Inflammatory macrophage treated with lipopolysaccharide for 1 hour (primary cell): Measurements from ENCODE around the gene RPL10.

ENCODE experiments used
- DNase-seq, 2 donors: peaks; one replicate each; pipeline ENCODE4 v3.0.0-alpha.2; 2020 to 2022

RPL10 gene

DNA sequence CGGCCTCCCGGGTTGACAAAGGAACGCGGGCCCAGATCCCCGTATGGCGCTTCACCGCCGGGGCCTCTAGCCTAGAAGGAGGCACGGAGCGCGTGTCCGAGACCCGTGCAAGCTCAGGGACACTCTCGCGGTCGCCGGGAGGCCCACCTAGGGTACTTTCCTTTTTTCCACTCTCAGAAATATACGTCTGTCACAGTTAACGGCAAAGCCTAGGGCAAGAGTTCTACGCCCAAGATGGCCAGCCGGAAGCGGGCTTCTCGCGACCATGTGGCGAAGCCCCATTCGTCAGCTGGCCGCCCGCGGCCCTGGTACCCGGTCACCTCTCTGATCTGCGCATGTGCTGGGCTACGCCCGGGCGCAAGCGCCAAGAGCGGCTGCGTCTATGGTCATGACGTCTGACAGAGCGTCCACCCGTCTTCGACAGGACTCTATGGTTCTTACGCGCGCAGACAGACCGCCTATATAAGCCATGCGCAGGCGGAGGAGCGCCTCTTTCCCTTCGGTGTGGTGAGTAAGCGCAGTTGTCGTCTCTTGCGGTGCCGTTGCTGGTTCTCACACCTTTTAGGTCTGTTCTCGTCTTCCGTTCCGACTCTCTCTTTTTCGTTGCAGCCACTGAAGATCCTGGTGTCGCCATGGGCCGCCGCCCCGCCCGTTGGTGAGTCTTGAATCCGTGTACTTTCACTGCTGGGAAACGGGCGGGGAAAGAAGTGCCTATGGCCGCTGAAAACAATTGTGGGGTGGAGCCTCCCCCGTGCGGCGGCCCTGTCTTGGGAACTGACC lies at the start of gene RPL10:
TSS of gene RPL10 (plus strand) at position 490 of the 780 bp plus-strand sequence. CDS start at position 633, 143 bp downstream.
- DNase-seq, result peak; percentile 89 to 93

DNA sequence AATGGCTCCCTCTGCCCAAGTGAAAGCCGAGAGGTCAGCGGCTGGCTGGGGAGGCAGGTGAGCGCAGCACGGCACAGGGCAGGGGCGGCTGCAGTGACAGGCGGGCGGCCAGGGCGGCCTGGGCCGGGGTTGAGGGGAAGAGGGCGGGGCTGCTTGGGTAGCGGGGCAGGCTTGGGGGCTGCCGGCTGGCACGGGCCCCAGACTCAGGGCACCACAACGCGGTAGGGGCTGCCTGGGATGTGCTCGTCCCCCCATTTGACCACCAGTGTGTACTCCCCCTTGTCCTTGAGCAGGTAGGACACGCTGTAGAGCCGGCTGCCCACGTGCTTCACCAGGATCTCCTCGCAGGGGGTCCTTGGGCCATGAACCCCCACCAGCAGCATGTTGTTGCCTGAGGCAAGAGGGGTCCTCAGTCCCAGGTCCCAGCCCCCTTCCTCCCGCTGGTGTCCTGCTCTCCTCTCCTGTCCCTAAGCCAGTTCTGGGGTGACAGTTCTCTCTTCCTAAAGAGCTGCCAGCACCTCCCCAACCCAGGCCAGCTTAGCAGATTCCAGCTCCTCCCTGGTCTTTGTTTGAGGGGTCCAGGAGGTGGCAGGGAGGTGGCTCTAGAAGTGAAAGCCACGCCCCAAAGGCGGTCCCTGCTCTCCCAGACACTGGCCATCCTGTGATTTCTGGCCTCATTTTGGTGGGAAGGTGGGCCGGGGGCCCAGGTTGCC lies 49.4 kb upstream of the RPL10 start:
- DNase-seq, result no peak

DNA sequence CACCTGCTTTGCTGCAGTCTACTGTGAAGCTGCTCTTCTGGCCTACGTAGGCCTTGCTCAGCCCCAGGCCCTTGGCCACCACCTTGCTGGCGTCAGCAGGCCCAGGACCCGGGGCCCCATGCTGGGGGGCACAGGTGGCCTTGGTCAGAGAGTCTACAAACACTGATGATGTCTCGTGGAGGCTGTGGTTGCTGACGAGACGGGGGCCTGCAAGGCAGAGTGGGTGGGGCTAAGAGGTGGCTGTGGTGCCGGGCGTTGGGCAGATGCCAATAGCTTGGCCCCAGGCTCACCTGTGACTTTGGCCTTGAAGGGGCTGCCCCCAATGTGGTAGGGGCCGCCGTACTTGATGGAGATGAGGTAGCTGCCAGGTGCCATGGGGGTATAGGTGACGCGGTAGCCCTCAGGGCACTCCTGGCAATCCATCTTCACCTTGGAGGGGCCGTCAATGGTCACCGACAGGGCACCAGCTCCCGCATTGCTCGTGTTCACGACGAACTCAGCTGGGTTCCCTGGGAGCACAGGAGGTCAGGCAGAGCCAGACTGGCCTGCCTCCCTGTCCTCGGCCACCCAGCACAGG lies 48.7 kb upstream of the RPL10 start:
- no peak for DNase-seq

DNA sequence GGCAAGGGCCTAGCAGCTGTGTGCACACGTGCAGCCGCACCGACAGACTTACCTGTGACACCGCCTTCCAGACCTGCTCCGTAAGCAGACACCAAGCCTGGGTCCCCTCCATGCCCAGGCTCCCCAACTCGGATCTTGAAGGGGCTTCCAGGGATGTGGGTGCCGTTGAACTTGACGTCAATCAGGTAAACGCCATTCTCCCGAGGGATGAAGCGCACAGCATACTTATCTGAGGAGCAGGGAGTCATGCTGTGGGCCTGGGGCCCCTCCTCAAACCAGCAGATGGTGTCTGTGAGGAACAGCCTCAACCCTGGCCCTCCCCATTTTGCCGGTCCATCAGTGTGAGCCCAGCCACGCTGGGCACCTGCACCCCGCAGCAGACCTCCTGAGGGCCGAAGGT lies 48.2 kb upstream of the RPL10 start:
- no peak for DNase-seq

DNA sequence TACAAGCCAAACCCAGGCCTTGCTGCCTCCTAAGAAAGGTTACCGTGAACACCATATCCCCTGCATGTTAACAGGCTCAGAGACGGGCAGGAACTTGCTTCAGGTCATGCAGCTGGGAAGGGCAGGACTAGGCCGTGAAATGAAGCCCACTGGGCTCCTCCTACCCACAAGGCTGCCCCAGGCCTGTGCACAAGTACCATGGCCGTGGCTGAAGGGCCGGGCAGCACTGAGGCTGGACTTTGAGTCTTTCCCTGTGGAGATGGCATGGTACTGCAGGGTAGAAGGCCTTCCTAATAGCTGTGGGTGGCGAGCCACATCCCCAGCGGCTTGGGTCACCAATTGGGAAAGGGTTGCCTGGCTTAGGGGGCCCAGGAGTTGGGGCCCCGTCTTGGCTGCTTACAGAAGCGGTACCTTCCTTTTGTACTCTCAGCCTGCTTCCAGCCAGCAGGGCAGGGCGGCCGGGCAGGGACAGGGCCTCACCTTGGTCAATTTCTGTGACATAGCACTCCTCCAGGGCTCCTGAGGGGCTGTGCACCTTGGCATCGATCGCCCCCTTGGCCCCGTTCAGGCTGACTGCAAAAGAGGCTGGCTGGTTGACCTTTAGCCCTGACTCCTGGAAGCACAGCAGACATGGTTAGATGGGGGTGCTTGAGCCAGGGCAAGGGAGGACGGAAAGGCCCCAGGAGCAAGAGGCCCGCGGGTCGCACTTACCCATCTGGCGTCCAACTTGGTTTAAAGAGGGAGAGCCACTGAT lies 47.6 kb upstream of the RPL10 start:
- DNase-seq, result no peak

DNA sequence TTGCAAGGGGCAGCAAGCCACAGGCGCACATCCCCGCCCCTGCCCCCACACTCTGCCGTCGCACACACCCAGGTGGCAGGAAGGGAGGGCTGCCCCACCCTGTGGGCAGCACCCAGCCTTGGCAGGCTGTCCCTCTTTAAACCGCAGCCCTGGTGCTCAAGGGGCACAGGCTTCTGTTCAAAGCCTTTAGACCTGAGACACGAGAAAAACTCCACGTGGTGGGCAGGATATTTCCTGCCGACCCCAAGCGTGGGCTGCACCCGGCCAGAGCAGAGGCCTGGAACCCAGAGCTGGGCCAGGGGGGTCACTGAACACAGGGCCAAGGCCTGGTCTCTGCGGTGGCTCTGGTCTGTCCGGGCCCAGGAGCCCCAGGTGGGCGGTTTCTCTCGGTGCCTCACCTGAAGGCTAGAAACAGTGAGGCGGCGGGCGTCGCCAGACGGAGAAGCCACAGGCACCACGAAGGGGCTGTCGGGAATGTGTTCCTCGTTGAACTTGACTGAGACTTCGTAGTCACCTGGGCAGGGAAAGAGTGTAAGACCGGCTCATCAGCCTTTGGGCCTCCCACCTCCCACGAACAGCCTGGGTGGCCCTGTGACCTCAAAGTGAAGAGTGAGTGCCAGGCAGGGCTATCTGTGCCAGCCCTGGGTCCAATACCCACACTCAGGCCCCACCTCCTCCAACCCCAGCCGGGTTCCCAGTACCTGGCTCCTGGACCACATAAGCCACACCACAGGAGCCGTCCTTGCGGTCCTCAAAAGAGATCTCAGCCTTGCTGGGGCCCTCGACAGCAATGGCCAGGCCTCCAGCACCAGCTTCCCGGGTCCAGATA lies 46.8 kb upstream of the RPL10 start:
- DNase-seq, result no peak

DNA sequence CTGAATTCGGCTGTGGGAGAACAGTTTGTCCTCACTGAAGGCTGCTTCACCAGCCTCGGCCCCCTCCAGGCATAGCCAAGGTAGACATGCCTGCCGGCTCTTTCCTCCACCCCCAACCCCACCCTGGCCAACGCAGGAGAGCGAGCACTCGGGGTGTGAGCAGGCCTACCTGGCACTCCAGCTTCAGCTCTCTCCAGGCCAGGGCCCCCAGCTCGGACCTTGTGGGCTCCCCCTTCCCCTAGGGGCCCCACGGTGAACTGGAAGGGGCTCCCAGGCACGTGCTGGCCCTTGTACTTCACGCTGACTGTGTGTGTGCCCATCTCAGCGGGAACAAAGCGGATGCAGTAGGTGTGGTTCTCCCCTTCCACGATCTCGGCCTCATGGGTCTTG lies 46.2 kb upstream of the RPL10 start:
- no peak for DNase-seq

DNA sequence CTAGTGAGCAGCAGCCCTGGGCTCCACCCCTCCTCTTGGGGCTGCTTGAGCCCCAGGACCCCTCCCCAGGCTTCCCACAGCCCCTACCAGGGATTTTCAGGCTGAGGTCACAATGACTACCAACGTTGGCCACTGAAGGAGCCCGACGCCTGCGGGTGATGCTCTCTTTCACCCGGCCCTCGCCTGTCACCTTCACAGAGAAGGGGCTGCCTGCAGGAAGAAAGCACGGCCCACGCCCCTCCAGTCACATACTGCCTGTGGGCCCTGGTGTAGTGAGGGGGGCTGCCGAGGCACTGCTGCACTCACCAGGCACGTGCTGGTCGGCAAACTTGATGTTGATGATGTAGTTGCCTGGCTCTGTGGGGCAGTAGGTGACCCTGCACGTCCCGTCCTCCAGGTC lies 45.7 kb upstream of the RPL10 start:
- DNase-seq, result no peak

DNA sequence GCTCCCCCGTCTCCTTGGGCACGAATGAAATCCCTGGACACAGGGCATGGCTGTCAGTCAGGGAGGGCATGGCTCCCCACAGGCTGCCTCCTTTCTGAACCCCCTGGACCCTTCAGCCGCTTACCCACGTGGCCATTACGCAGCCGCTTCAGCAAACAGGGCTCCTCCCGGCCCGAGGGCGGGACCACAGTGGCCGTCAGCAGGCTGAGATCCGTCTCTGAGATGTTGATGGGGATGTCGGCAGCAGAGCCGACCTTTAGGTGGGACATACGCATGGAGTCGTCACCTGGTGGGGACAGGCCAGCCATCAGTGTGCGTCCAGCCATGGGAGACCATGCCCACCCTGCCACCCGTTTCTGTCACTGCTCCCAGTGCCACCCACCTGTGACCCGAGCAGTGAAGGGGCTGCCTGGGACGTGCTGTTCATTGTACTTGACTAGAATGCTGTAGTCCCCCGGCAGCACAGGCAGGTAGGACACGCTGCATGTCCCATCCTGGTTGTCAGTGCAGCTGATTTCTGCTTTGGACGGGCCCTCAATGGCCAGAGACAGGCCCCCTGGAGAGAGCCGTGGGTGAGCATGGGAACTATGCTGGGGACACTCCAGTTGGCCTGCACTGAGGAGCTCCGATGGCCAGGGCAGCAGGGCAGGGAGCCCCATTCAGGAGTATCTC lies 44.9 kb upstream of the RPL10 start:
- no peak for DNase-seq

DNA sequence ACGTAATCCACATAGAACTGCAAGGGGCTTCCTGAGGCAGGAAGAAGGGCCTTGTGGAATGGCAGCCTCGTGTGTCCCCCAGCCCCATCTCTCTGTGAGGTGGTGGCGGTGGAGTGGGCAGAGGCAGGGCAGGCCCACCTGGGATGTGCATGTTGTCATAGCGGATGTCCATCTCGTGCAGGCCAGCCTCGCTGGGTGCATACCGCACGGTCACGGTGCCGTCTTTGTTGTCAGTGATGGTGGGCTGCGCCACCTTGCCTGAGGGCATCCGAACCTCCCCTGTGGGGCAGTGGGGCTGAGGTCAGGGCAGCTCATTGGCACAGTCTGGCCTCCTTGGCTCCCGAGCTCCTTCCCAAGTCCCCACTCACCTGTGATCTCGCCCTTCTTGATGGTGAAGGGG lies 44.2 kb upstream of the RPL10 start:
- DNase-seq, result no peak

DNA sequence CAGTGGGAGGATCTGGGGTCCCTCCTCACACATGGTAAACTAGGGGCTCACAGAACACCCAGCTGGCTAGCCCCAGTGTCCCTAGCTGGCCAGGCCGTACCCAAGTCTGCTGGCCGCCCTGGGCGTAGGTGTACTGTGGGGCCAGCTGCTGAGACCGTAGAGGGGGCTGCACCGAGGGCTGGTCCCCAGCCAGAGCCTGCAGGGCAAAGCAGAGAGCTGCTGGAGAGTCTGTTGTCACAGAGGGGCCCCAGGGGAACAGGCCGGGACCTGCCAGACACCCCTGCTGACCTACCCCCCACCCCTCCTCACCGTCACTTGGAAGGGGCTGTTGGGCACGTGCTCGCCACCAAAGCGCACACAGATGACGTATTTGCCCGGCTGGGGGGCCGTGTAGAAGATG lies 43.7 kb upstream of the RPL10 start:
- no peak for DNase-seq

DNA sequence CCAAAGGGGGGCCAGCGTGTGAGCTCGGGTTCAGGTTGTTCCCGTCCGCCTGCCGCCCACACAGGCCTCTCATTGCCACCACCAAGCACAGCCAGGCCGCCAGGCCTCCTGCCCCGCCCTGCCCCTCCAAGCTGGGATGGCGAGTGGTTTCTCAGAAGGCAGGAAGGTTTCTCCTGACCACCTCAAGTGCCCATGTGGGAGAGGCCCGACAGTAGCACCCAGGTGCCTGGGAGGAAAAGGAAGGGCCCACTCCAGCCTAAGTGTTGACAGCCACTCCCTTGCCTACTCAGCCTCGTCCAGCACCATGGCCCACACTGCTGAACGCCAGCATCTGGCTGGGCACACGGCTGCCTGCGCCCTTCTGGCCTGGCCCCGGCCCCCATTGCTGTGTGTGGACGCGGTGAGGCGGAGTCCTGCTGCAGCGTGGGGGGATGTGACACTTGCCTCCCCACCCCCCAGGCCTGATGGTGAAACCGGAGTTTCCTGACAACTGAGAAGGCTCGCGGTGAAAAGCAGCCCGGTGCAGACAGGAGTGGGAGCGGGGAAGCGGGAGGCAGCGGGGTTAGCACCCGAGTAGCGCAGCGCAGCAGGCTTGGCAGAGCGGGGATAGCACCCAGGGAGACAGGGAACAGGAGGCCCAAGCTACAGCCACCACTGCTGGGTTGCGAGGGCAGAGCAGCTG lies 42.9 kb upstream of the RPL10 start:
- DNase-seq, result no peak

DNA sequence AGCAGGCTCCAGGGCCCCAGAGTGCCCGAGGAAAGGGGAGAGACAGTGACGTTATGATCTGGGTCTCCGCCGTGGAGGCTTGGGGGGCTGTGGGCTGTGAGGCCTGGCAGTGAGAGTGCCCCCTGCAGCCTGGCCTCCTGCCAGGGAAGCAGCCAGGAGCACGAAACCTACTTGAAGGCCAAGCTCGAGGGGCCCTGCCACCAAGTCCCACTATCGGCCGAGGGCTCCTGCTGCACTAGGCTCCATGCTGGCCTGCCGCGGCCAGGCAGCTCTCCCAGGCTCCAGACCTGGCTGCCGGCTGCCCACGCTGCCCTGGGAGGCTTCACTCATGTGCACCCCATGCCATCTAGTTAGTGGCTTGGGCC lies 42.4 kb upstream of the RPL10 start:
- DNase-seq, result no peak

DNA sequence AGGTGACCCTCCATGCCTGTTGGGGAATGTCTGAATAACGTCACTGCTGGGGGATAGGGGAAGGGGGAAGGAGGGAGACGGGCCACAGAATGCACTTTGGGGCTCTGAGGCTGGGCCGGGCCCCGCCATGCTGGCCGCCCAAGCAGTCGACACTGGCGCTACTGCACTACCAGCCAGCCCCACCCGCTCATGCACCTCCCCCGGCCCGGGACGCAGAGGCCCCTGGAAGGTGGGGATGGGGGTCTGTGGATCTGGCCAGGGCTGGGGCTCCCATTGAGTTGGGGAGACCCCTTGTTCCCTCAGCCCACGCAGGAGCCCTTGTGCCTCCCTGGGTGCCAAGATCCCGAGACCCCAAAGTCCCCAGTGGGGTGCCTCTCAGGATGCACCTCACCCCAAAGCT lies 41.6 kb upstream of the RPL10 start:
- no peak for DNase-seq

DNA sequence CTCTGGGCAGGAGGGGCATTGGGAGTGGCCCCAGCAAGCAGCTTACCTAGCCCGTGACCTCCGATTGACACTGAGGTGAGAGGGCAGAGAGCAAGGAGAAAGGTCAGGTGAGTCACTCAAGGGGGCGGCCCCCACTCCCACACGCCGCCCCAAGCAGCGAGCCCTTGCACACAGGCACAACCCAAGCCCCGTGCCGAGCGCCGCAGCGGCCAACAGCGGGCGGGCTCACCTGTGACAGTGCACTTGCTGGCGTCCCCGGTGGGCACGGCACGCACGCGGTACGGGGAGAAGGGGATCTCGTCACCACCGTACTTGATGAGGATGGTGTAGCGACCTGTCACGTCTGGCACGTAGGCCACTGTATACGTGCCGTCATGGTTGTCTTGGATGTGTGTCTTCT lies 41.0 kb upstream of the RPL10 start:
- DNase-seq, result no peak

DNA sequence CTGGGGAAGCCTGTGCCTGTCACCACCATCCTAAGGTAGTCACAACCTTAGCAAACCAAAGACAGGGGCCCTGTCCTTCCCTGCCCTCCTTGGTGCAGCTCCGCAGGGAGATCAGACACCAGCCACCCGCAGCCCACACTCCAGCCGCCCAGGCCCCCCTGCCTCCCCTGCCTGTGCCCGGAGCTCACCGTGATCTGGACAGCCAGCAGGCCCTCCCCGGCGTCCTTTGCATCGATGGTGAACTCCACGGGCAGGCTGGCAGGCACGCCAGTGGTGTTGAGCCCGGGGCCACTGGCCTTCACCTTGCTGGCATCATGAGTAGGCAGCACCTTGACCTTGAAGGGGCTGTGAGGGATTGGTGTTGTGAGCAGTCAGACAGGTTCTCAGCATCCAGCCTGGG lies 40.2 kb upstream of the RPL10 start:
- DNase-seq, result no peak

DNA sequence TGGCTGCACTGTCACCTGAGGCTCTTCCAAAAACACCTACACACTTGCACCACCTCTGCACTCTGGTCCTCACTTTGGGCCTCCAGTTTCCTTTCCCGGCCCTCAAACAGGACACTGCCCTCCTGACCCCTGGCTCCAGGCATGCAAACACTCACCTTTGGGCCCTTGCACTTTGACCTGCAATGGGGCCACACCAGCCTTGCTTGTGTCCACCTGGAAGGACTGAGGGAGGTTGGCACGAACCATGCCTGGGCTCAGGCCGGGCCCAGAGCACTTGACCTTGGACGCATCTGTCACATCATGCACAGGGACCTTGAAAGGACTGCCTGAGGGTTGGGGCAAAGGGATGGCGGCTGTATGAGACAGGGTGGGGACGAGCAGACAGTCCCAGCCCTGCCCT lies 39.3 kb upstream of the RPL10 start:
- DNase-seq, result no peak

DNA sequence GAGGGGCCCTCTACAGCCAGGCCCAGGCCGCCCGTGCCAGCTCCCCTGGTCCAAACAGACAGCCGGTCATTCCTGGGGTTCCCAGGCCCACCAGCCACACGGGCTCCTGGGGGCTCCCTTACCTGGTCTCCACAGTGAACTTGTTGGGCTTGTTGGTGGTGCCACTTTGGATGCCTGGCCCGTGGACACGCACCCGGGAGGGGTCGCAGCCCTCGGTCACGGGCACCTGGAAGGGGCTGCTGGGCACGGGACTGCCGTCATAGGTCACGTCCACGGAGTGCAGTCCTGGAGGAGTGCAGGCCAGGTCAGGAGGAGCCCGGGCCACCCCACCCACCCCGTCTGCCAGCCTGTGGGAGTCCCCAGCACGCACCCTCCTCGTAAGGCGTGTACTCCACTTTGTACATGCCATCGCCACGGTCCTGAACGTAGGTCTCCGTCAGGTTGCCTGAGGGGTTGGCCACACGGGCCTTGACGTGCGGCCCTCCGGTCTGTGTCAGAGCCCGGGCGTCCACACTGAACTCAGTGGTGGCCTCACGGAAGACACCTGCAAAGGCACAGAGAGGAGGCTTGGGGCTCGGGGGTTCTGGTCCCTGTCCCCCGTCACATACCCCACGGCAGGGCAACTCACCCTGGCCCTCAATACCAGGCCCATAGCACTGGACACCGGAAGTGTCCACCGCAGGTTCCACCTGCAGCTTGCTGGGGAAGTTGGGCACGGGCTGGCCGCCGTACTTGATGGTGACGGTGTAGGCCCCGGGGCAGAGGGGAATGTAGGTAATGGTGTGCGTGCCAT lies 38.6 kb upstream of the RPL10 start:
- no peak for DNase-seq

DNA sequence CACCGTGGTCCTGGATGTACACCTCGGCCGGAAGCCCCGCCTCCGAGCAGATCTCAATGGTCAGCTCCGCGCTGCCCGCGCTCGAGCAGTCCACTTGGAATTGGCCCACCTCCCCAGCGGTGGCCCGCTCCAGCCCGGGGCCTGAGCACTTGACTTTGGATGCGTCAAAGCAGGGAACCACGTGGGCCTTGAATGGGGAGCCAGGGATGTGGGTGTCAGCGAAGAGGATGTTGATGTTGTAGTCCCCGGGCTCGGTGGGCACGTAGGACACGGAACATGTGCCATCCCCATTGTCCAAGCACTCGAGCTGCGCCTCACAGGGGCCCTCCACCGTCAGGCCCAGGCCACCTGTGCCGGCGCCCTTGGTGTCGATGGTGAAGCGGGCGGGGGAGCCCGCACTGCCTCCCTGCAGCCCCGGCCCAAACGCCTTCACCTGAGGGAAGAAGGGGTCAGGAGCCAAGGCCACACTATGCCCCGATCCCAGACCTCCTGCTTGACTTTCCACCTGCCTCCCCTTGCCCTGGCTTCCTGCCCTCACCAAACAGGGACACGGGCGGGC lies 37.9 kb upstream of the RPL10 start:
- DNase-seq, result no peak

DNA sequence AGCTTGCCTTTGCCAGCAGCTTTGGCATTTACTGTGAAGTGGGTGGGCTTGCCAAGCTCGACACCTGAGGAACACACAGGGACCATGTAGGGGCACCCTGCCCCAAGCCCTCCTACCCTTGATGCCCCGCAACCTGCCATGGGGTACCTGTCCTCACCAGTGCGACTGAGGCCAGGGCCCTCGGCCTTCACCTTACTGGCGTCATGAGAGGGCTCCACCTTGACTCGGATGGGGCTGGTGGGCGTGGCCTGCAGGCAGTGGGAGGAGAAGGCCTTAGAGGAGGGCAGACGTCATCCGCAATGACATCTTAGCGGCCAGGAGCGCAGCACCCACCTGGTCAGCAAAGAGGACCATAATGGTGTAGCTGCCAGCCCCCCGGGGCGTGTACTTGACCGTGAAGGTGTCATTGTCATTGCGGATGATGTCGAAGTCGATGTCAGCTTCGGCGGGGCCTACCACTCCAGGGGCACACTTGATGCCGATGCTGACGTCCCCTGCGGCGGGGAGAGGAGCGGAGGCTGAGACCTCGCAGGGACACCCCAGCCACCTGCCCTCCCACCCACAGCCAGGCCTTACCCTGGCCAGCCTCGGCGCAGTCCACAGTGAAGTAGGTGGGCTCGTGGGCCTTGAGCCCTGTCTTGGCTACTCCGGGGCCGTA lies 36.0 kb upstream of the RPL10 start:
- DNase-seq, result no peak
